ENCODE data around the gene TOP2A.

The TOP2A gene

DNA sequence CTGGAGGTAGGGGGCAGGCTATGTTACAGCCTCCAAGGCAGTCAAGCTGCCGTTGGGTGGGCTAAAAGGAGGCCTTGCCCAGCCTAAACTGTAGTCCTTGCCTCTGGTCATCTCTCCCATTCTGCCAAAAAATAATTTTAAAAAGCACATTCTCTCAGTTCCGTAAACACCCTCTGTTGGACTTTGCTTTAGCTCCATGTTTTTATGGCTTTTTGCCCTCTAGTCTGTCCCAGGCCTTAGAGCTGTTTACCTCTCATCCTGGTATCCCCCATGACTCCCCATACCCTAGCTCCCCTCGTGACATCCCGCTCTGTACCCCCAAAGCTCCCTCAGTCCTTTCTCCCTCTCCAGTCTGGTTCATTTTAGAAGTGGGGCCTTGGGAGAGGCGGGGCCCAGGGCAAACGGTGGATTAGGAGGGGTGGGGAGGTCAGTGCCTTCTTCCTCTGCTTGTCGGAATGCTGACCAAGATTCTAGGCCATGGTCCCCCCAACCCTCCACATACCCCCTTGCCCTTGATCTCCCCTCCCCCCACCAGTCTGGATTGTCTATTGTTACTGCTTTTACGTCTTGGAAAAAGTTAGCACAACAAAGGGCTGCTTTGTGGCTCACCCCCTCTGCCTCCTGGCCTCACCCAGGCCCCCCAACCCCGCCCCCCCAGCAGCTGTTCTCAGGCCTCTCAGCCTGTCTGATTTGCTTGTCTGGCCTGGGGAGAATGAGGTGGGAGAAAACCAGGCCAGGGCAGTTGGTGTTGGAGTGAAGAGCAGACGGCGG lies 71.5 kb downstream of the TOP2A start:
- no peak for DNase-seq (ENCODE audit: low read depth)

DNA sequence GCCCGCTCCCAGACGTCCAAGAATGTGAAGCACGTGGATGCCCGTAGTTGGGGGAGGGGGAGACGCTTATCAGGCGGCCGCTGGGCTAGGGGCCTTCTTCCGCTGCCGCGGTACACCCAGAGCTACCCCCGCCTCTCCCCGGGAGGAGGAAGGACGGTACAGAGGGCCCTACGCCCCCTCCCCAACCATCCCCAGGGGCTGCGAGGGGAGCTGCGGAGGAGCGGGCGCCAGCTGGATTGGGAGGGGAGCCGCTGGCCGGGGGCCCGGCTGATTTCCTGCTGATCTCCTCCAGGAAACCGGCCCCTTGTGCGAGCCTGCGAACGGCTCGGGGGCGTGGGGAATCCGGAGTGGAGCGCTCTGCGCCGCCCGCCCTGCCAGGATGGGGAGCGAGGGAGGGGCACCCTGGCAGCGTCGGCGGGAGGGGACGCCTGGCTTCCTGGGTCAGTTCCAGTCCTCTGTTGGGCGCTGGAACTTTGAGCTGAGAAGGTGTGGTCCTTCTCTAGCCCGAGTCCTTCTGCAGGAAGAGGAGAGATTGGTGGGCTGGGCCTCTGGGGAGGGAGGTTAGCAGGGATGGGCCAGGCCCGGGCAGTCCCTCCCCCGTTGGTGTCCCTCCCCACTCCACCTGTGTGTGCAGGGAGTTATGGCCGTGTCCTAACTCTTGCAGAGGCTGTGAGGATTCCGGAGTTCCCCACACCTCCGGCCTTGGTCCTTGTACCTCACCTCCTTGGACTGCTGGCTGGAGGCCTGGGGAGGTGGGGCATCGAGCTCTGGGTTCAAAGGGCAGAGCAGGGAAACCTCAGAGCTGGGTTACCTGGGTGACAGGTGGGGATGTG lies 72.3 kb downstream of the TOP2A start:
- DNase-seq (ENCODE audit: low read depth), result no peak

DNA sequence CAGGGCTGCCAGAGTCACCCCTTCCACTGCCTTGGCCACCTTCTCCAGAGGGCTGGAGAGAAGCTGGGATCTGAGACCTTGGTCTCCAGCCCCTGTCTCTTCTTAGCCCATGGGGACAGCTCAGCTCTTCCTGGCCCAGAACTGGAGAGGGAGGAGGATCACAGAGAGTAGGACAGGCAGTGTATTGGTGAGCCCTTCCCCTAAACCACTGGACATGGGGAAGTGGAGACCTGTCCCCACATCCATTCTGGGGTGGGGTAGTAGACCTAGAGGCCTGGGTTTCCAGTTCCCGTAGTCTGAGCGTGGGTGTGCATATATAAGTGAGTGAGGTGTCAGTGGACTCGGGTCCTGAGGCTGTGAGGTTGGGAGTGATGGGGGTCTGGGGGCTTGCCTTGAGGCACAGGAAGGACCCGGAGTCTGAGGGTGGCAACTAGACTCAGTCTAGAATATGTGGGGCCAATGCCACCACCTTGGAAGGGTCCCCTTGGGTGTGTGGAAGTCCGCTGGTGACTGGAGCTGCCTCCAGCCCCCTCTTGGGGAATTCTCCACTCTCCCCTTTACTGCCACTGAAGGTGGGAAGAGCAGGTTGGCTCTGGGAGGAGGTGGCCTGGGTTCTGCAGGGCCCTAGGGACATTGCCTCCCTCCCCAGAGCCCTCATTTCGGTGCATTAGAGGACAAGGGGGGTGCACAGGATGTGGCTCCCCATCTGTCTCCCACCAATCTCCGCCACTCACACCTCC lies 73.1 kb downstream of the TOP2A start:
- DNase-seq (ENCODE audit: low read depth), result no peak

DNA sequence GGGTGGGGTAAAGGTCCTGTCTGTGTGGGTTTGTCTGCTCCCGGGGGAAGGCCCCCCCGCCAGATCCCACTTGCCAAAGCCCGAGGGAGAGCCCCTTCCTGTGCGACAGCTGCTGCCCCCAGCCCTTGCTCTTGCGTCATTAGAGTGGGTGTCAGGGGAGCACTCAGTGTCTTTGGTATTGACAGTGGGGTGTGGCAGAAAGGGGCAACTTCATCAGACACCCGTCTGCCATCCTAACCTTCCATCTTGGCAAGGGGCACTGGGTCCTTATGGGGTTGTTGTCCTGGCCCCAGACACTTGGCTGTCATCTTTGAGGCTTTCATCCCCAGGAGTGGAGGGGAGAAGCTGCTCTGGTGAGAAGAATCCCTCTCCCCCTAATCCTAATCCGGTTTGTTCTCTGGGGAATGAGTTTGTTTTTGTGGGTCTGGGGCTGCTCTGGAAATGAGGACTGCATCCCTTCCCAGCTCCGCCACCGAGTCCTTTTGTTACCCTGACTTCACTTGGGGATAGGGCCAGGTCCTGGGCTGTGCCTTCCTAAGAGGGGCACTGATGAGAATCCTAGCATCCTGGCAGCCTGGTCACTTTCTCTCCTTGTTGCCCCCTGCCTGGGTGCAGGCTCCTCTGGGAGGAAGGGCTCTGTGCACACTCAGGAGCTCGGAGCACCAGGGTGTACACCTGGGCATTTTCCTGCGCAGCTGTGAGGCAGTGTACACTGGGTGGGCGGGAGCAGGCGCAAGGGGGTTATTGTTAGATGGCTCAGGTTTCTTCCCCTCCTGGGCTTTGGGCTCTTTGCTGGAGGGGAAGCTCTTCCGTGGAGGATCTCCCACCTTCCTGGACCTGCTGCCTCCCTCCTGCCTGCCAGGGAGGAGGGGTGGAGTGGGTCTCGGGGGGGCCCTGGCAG lies 74.2 kb downstream of the TOP2A start:
- no peak for DNase-seq (ENCODE audit: low read depth)

DNA sequence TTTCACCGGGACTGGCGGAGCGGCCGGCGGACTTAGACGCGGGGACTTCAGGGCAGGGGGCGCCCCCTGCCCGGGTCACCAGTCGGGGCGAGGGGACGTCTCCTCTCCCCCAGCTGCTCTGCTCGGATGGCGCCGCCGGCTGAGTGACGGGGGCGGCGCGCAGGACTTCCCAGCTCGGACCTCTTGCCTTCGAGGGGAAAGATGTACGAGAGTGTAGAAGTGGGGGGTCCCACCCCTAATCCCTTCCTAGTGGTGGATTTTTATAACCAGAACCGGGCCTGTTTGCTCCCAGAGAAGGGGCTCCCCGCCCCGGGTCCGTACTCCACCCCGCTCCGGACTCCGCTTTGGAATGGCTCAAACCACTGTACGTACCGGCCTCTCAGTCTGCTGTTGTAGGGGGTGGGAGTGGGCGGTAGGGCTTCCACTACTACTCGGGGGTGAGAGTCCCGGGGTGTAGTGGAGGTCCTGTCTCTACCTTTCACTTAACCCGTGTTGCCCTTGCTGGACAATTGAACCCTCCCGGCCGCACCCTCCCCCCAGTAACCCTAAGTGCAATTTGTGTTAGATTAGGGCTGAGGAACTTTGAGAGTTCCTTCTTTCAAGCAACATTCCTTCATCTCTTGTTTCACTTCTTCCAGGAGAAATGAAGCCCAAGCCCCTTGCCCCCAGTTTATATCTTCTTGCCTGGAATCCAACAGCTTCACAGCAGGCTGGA lies 75.0 kb downstream of the TOP2A start:
- no peak for DNase-seq (ENCODE audit: low read depth)

DNA sequence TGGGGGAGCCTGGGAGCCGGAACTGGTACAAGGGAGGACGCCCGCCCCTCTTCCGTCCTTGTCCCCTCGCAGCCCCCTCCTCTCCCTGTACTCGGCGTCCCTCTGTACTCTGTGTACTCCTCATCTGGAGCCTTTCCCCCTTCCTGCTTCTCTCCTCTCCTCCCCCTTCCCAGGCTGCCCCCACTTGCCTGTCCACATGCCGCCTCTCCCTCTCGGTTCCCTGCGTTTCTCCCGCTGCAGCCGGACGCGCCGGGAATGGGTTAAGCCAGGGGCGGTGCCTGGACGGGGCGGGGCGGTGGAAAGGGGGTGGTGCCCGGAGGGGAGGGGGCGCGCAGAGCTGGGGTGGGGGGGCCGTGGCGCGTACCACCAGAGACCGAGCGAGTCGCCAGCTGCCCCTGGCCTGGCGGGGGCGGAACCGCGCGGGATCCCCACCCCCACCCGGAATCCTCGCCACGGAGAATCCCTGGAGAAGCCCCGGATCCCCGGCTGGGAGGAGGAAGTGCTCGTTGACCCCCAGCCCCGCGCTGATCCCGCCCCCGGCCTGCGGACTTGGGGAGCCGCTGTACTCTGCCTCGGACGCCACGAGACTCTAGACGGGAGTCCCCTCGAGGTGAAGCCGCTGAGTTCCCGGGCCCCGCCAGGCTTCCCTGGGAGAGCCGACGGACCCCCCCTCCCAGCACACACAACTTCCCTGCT lies 75.7 kb downstream of the TOP2A start:
- no peak for DNase-seq (ENCODE audit: low read depth)

DNA sequence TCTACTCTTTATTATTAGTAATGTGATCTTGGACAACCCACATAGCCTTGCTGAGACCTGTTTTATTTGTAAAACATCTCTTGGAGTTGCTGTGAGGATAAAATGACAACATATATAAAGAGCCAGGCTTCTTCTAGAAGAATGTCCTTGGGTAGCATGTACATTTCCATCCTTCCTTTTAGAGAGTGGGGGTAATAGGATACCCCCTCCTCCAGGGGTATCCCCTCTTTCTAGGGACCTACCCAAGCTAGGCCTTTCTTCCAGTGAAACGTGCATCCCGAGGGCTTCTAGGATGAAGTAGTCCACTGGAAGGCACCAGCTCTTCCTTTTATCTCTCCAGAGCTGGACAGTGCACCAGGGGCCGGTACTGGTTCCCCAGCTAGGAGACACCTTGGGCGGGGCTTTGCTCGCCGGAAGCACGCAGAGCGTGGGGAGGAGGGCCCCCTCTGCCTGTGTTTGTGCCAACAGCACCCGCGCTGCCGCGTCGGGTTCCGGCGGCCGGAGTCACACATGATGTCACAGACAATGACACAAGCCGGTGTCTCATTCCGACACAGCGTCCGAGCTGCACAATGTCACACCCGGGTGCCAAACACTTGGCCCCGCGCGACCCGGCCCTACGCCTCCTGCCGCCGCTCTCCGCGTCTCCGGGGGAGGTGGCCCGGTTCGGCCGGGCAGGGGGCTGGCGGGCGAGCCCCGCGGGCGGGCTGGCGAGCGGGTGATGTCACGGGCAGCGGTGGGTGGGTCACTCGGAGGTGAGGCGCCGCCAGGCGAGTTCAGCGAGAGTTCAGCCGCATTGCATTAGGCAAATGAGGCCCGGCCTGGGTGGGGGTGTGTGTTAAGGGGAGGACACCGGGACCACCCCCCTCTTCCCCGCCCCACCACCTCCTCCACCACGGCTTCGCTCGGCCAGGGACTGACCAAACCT lies 76.6 kb downstream of the TOP2A start:
- DNase-seq (ENCODE audit: low read depth), result peak; percentile 65

DNA sequence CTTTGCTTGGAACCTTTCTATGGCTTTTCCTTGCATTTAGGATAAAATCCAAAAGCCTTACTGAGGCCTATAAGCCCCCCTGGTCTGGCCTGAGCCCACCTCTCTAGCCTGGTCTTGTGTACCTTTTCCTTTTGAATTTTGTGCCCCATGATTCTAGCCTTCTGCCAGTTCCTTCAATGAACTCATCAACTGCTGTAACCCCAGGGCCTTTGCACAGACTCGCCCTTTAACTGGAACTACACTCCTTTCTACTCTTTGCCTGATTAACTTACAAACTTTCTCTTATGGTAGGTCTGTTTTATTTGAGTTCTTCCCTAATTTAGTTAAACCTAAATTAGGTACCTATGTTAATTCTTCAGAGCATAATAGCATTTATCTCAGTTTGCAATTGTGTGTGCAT lies 77.4 kb downstream of the TOP2A start:
- no peak for DNase-seq (ENCODE audit: low read depth)

DNA sequence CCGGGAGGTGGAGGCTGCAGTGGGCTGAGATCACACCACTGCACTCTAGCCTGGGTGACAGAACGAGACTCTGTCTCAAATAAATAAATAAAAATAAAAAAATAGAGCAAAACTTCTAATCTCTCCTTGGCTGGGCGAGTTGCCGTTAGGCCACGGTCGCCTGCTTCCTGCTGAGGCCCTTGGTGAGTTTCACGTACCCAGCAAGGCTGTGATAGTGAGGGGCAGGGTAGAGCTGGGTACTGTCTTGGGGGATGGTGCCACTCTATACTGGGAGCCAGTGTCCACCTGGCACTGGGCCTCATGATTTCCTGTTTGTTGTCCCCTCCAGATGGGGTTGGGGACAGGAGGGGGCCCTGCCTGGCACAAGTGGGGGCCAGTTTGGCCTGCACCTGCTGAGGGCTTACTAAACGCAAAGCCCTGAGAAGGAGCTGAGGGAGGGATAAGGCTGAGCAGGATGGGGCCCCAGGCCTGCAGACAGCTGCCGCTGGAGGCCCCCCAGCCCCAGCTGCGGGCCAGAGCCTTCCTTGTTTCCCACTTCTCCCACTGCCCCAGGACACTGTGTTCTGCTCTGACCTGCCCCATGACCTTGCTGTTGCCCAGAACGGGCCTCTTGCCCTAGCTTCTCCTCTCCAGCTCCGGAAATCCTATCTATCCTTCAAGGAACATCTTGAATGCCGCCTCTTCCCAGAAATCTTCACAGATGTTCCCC lies 78.6 kb downstream of the TOP2A start:
- no peak for DNase-seq (ENCODE audit: low read depth)

All from stimulated activated CD8-positive, alpha-beta memory T cell treated with anti-CD3 and anti-CD28 coated beads, Interleukin-15, amount 100 ng/mL, for 1 hour (primary cell).